ENCODE measurements around the gene MYO1D.
A peak's percentile ranks its signal among the peaks of the same experiment; 100 is the strongest.
"Not testable (repeated sequence)": the region's sequence is repeated elsewhere in the genome, so short reads cannot be mapped to it uniquely, and the experiment has no call there.

Gene MYO1D

GRCh38 chr17:32658470-32659418, 218.2 kb downstream of the MYO1D start:
- DNase-seq: no peak

- DNase-seq: no peak
Observed at GRCh38 chr17:32656886-32657285, 220.0 kb downstream of the MYO1D start.

- no peak for DNase-seq
Observed at GRCh38 chr17:32654324-32654723, 222.6 kb downstream of the MYO1D start.

- DNase-seq: no peak
Observed at GRCh38 chr17:32651084-32651483, 225.8 kb downstream of the MYO1D start.

- no peak for DNase-seq
Observed at GRCh38 chr17:32648450-32648849, 228.5 kb downstream of the MYO1D start.

- DNase-seq: no peak
Observed at GRCh38 chr17:32646941-32647340, 230.0 kb downstream of the MYO1D start.

GRCh38 chr17:32641514-32641913, 235.4 kb downstream of the MYO1D start:
- DNase-seq: not testable (repeated sequence)

GRCh38 chr17:32636598-32637218, 240.2 kb downstream of the MYO1D start:
- DNase-seq: no peak

GRCh38 chr17:32634167-32634566, 242.8 kb downstream of the MYO1D start:
- no peak for DNase-seq

- no peak for DNase-seq
Observed at GRCh38 chr17:32631341-32632096, 245.4 kb downstream of the MYO1D start.

GRCh38 chr17:32629563-32630190, 247.2 kb downstream of the MYO1D start:
- DNase-seq: no peak

- no peak for DNase-seq
Observed at GRCh38 chr17:32628271-32629044, 248.5 kb downstream of the MYO1D start.

- DNase-seq: peak; percentile 88
Observed at GRCh38 chr17:32627239-32627996, 249.5 kb downstream of the MYO1D start.

- peak; percentile 39 for DNase-seq
Observed at GRCh38 chr17:32626379-32626791, 250.5 kb downstream of the MYO1D start.

- DNase-seq: peak; percentile 39
Observed at GRCh38 chr17:32625971-32626370, 251.0 kb downstream of the MYO1D start.

- DNase-seq: no peak
Observed at GRCh38 chr17:32623196-32623595, 253.7 kb downstream of the MYO1D start.

- no peak for DNase-seq
Observed at GRCh38 chr17:32622540-32622939, 254.4 kb downstream of the MYO1D start.

GRCh38 chr17:32621612-32622312, 255.2 kb downstream of the MYO1D start:
- DNase-seq: no peak

- DNase-seq: no peak
Observed at GRCh38 chr17:32615326-32615725, 261.6 kb downstream of the MYO1D start.

GRCh38 chr17:32610943-32611342, 266.0 kb downstream of the MYO1D start:
- no peak for DNase-seq

All from NCI-H524 treated with DMSO at 0.1 percent for 48 hours (cell line).